Spleen (tissue), 7 donors: ENCODE measurements around the gene ABI3.

Experiments used
- CTCF ChIP-seq, 11 experiments: fragments of 200-600 bp in 7 of 11; fragments of 450-650 bp in 4 of 11; sonication (generic) in 4 of 11; IDR thresholded peaks in 8 of 11; conservative IDR thresholded peaks in 3 of 11; 1 replicate in 7 of 11; 2 replicates in 4 of 11; pipeline versions ENCODE4 v1.4.0 to v1.8.0; 2016 to 2021; ENCODE audit warnings: antibody characterized with exemption in 11 of 11, inconsistent platforms in 4 of 11, mild to moderate bottlenecking in 1 of 11
- POLR2A ChIP-seq, 3 donors: fragments of 450-650 bp; IDR thresholded peaks; one replicate each; pipeline ENCODE4 v1.5.1; 2017; ENCODE audit warnings: antibody characterized with exemption in 3 of 3, mild to moderate bottlenecking in 1 of 3
- donor health status: DM: no; HTN: no; CAD: no; lungs with moderate emphysema.
- donor health status: DM: no; HTN: no; CAD: no.
- donor health status: DM: no; HTN: no; CAD: no.

GRCh38 chr17:49201481-49201927, 9.0 kb upstream of the ABI3 start:
- TF ChIP-seq CTCF (IDR thresholded peaks at IDR 0.05 in 8 of 11, conservative IDR thresholded peaks at IDR 0.05 in 3 of 11) (no peak), POLR2A (IDR thresholded peaks at IDR 0.05) (no peak)
